ENCODE measurements around the gene TIMM21. TPM values are rescaled to one million over a fixed set of nuclear protein-coding genes. Genes with fewer than 3 reads are reported as not detected.

The TIMM21 gene
- total and polyA plus RNA-seq, 9 of the 15 experiments (the other 6 are each of a cell fraction or from before 2014, with no cell fraction given), result 54.7 to 229 (median 83.3) TPM

DNA sequence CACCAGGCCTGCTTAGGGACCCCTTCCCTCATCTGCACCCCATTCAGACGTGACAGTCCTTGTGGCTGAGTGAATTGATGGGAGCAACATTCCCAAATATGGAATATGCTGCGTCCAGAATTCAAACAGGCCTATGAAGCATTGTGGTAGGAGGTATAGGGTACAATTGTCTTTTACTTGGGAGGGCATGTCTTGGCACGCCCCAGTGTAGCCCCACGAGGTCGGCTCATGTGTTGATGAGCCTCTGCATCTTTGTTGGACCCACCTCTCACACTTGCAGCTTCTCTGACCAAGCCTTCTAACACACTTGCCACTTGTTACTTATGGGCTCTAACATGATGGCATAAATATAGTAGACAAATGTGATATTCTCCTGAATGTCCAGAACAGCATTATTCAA is 1.6 kb downstream of the TIMM21 start:
- 16% methylated on average over 4 of the region's 5 CpGs for WGBS (ENCODE audit: insufficient coverage, low coverage, missing lambda C conversion rate)
- no peaks in the 10 kb centered on the region for H3K9me3 ChIP-seq (replicated peaks; ENCODE audit: control insufficient read depth, insufficient read depth, low read depth, low read length)
- peaks cover 5 to 11% of the 10 kb centered on the region in 2 experiments; a peak in 3 of 5 replicates for H3K4me1 ChIP-seq (replicated peaks in 1 of 2; ENCODE audit: control insufficient read depth in 2 of 2, insufficient read depth in 2 of 2, low read length in 2 of 2)
- H3K36me3 ChIP-seq (ENCODE audit: control insufficient read depth, insufficient read depth, low read length), result peaks cover 49% of the 10 kb centered on the region; the same call in 2 of the 3 replicates
- H3K27me3 ChIP-seq (ENCODE audit: control insufficient read depth in 2 of 2, insufficient read depth in 2 of 2, low read length in 2 of 2), result no peaks in the 10 kb centered on the region
- POLR2A ChIA-PET, result no interaction called here
- peaks cover 3% of the 10 kb centered on the region for H3K9me1 ChIP-seq (ENCODE audit: control insufficient read depth, insufficient read depth, low read length)
- DNase-seq (ENCODE audit: extremely low read depth in 1 of 4, low spot score in 3 of 4) (no peak), FAIRE-seq (no peak), ATAC-seq (no peak)
- CTCF ChIA-PET (ENCODE audit: low intra/inter-chr PET ratio), result no interaction called here
- intact Hi-C loops (cut with micrococcal nuclease) (loop anchor here (10.0 kb wide), 1 partner anchor 1725 kb away; no protein-coding TSS in a partner anchor), in situ Hi-C loops (cut with MboI) (no loop called here)
- H2AFZ ChIP-seq (ENCODE audit: low read depth, low read length), result no peak overlapping the region
- no peak overlapping the region; the same call in 2 of the 3 replicates for H3K27ac ChIP-seq (ENCODE audit: extremely low read depth, low read depth, low read length)
- BruUV-seq (replicated peaks), result no TSS peak
- peak overlapping the region; percentile 88 to 99; a peak in 3 of 4 replicates for H3K9ac ChIP-seq (ENCODE audit: insufficient read depth in 1 of 2, low read depth in 2 of 2, low read length in 2 of 2)
- peak overlapping the region; percentile 95 for H3K4me3 ChIP-seq
- H3K4me2 ChIP-seq (ENCODE audit: insufficient read depth, low read length), result peak overlapping the region; percentile 99
- H4K20me1 ChIP-seq (replicated peaks; ENCODE audit: control insufficient read depth, insufficient read depth, low read length), result no peaks in the 10 kb centered on the region; the same call in 1 of the 2 replicates
- TF ChIP-seq TOE1 (IDR thresholded peaks at IDR 0.05; ENCODE audit: borderline replicate concordance) (no peak), TOE1 (CRISPR knock-in tag; IDR thresholded peaks at IDR 0.05; ENCODE audit: borderline replicate concordance, low read depth) (no peak), SP2 (IDR thresholded peaks at IDR 0.05; ENCODE audit: extremely low read depth, low read depth, low read length, poor library complexity, severe bottlenecking) (no peak), SRF (CRISPR knock-in tag; IDR thresholded peaks at IDR 0.05) (no peak), NCOA6 (IDR thresholded peaks at IDR 0.05) (no peak), ZNF146 (CRISPR knock-in tag; IDR thresholded peaks at IDR 0.05; ENCODE audit: unreplicated experiment) (no peak), SMARCB1 (IDR thresholded peaks at IDR 0.05; ENCODE audit: insufficient read length, low read depth) (no peak), ARHGAP35 (IDR thresholded peaks at IDR 0.05; ENCODE audit: partially characterized antibody) (no peak), PHF8 (IDR thresholded peaks at IDR 0.05; ENCODE audit: borderline replicate concordance, low read length) (no peak), HNRNPK (IDR thresholded peaks at IDR 0.05; ENCODE audit: low read depth, low read length, poor library complexity, severe bottlenecking) (no peak), ZNF586 (CRISPR knock-in tag; conservative IDR thresholded peaks at IDR 0.05) (no peak), PPARD (CRISPR knock-in tag; IDR thresholded peaks at IDR 0.05) (no peak), RNF2 (IDR thresholded peaks at IDR 0.05) (no peak), BACH1 (tag; IDR thresholded peaks at IDR 0.05) (no peak), ZNF695 (CRISPR knock-in tag; IDR thresholded peaks at IDR 0.05) (no peak), NRF1 (conservative IDR thresholded peaks at IDR 0.05 in 1 of 2, IDR thresholded peaks at IDR 0.05 in 1 of 2) (no peak)
- peaks cover 57% of the 10 kb centered on the region for H3K79me2 ChIP-seq (ENCODE audit: control insufficient read depth, insufficient read depth, low read length)

Measured in K562 (cell line).